ENCODE results near the gene PTGDS. TPM values are rescaled to one million over a fixed set of nuclear protein-coding genes. Genes with fewer than 3 reads are reported as not detected.

PTGDS gene
- total RNA-seq, 3 donors from 2014 or later: 46.7 to 72.6 (median 48.2) TPM

DNA sequence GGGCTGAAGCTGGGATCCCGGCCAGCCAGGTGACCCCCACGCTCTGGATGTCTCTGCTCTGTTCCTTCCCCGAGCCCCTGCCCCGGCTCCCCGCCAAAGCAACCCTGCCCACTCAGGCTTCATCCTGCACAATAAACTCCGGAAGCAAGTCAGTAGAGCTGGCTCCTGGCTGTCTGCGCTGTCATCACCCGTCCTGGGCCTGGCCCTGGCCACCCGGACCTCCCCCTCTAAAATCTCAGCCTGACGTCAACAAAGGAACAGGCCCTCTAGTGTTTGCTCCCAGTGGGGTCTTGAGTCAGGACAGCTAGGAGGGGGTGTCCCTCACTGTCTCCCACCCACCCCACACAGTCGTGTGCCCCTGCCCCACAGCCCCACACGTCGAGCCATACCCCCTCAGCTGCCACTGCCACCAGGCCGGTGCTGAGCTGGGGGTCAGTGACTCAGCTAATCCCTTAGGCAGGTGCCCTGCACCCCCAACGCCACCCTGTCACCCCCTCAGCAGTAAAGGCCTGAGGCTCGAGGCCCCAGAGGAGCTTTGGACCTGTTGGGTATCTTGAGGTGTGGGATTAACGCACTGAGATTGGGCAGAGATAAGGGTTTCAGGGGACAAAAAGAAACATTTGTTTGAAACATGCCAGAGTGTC, 4.4 kb downstream of the PTGDS start:
- TF ChIP-seq POLR2AphosphoS5 (IDR thresholded peaks at IDR 0.05) (no peak), POLR2A (IDR thresholded peaks at IDR 0.05) (no peak)
- TF ChIP-seq, protein P1, sequence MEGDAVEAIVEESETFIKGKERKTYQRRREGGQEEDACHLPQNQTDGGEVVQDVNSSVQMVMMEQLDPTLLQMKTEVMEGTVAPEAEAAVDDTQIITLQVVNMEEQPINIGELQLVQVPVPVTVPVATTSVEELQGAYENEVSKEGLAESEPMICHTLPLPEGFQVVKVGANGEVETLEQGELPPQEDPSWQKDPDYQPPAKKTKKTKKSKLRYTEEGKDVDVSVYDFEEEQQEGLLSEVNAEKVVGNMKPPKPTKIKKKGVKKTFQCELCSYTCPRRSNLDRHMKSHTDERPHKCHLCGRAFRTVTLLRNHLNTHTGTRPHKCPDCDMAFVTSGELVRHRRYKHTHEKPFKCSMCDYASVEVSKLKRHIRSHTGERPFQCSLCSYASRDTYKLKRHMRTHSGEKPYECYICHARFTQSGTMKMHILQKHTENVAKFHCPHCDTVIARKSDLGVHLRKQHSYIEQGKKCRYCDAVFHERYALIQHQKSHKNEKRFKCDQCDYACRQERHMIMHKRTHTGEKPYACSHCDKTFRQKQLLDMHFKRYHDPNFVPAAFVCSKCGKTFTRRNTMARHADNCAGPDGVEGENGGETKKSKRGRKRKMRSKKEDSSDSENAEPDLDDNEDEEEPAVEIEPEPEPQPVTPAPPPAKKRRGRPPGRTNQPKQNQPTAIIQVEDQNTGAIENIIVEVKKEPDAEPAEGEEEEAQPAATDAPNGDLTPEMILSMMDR (IDR thresholded peaks at IDR 0.05): no peak
- Histone ChIP-seq H3K4me1 (no peaks in the 10 kb centered on the region), H3K27me3 (peaks cover 14 to 31% of the 10 kb centered on the region in 2 donors), H3K9me3 (no peaks in the 10 kb centered on the region), H3K36me3 (no peaks in the 10 kb centered on the region), H3K27ac (peak overlapping the region in 1 of 2 donors; percentile 9), H3K4me3 (no peak overlapping the region)
- DNase-seq (ENCODE audit: low spot score in 2 of 2): no peak
- intact Hi-C loops (cut with DNase I; ENCODE audit: low total_unique reads): no loop called here

- H3K27ac ChIP-seq: no peak within 1 kb of the TSS
- H3K9me3 ChIP-seq: no peaks in the 10 kb centered on the region
- no peak for TF ChIP-seq POLR2AphosphoS5 (IDR thresholded peaks at IDR 0.05)
- H3K4me1 ChIP-seq: no peaks in the 10 kb centered on the region
- H3K36me3 ChIP-seq: no peaks in the 10 kb centered on the region
- DNase-seq (ENCODE audit: low spot score in 2 of 2): no peak
- no peak within 1 kb of the TSS for H3K4me3 ChIP-seq
- H3K27me3 ChIP-seq: peaks cover 14 to 31% of the 10 kb centered on the region in 2 donors
- intact Hi-C loops (cut with DNase I; ENCODE audit: low total_unique reads): no loop called here
These were observed 5.1 kb downstream of the PTGDS start, which contains the start of gene LCNL1 for GRCh38 chr9:136982232-136983051. TSS of gene LCNL1 (plus strand) at chr9:136982993. CDS start at chr9:136983587, 594 bp downstream.

DNA sequence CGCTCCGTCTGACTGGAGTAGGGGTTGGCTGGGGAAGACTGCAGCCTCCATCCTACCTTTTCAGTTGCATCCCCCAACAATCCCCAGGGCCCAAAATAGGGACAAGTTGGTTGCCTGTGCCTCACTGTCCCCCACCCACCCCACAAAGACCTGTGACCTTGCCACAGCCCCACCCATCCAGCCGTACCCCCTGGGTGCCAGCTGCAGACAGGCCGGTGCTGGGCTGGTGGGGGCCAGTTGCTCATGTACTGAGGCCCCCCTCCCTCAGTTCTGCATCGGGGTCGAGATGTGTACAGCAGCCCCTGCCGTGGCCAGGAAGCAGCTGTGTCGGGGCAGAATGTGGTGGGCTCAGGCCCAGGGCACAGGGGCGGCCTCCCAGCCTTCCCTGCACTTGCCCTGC, 5.9 kb downstream of the PTGDS start:
- intact Hi-C loops (cut with DNase I; ENCODE audit: low total_unique reads): no loop called here
- H3K4me3 ChIP-seq: no peak overlapping the region
- TF ChIP-seq POLR2AphosphoS5 (IDR thresholded peaks at IDR 0.05) (no peak), POLR2A (IDR thresholded peaks at IDR 0.05) (no peak)
- TF ChIP-seq, protein P1 (IDR thresholded peaks at IDR 0.05): no peak
- peaks cover 14 to 31% of the 10 kb centered on the region in 2 donors for H3K27me3 ChIP-seq
- no peak overlapping the region for H3K27ac ChIP-seq
- H3K9me3 ChIP-seq: no peaks in the 10 kb centered on the region
- no peaks in the 10 kb centered on the region for H3K36me3 ChIP-seq
- H3K4me1 ChIP-seq: no peaks in the 10 kb centered on the region
- DNase-seq (ENCODE audit: low spot score in 2 of 2): no peak

DNA sequence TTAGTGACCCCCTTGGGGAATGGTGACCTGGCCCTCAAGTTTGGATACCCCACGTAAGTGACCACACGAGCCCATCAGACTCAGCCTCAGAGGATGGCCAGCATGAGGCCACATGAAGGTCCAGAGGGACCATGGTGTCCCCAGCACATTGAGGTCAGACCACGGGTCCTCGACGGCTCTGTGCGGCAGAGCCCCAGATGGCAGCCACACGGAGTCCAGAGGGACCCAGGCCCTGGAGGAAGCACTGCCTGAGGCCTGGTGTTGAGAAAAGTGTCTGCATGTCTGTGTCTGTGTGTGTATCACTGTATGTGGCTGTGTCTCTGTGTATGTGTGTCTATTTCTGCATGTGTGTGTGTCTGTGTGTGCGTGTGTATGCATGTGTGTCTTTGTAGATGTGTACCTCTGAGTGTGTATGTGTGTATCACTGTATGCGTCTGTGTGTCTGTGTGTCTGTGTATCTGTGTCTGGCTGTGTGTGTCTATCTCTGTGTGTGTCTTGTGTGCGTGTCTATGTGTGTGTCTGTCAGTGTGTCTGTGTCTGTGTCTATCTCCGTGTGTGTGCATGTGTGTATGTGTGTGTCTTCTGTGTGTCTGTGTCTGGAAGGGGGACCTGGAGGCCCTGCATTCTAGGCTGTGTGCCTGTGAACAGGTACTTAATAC, 6.5 kb downstream of the PTGDS start:
- no peaks in the 10 kb centered on the region for H3K4me1 ChIP-seq
- no peaks in the 10 kb centered on the region for H3K36me3 ChIP-seq
- TF ChIP-seq, protein P1 (IDR thresholded peaks at IDR 0.05): no peak
- TF ChIP-seq POLR2AphosphoS5 (IDR thresholded peaks at IDR 0.05): no peak
- no peak for TF ChIP-seq POLR2A (IDR thresholded peaks at IDR 0.05)
- DNase-seq (ENCODE audit: low spot score in 2 of 2): no peak
- H3K4me3 ChIP-seq: no peak overlapping the region
- peaks cover 14 to 31% of the 10 kb centered on the region in 2 donors for H3K27me3 ChIP-seq
- intact Hi-C loops (cut with DNase I; ENCODE audit: low total_unique reads): no loop called here
- H3K27ac ChIP-seq: no peak overlapping the region
- no peaks in the 10 kb centered on the region for H3K9me3 ChIP-seq

GRCh38 chr9:136984464-136985026, 7.2 kb downstream of the PTGDS start:
- Histone ChIP-seq H3K4me3 (peak overlapping the region in 1 of 3 donors; percentile 2), H3K27me3 (peaks cover 14 to 31% of the 10 kb centered on the region in 2 donors), H3K4me1 (no peaks in the 10 kb centered on the region), H3K9me3 (no peaks in the 10 kb centered on the region), H3K27ac (no peak overlapping the region), H3K36me3 (no peaks in the 10 kb centered on the region)
- DNase-seq (ENCODE audit: low spot score in 2 of 2): no peak
- TF ChIP-seq, protein P1 (IDR thresholded peaks at IDR 0.05): no peak
- TF ChIP-seq POLR2AphosphoS5 (IDR thresholded peaks at IDR 0.05) (no peak), POLR2A (IDR thresholded peaks at IDR 0.05) (no peak)
- intact Hi-C loops (cut with DNase I; ENCODE audit: low total_unique reads): no loop called here

Measured in breast epithelium (tissue), 4 donors.